K562 (cell line): Measurements from ENCODE around the gene ASCC1. TPM values are rescaled to one million over a fixed set of nuclear protein-coding genes. Genes with fewer than 3 reads are reported as not detected.
A peak's percentile ranks its signal among the peaks of the same experiment; 100 is the strongest.

ENCODE experiments used
- CTBP1 ChIP-seq: fragments of 450-650 bp; IDR thresholded peaks from 2 replicates; pipeline ENCODE4 v1.6.1; 2016; ENCODE audit warnings: borderline replicate concordance
- DIDO1 ChIP-seq: fragments of 450-650 bp; IDR thresholded peaks from 2 replicates; pipeline ENCODE4 v1.6.1; 2016; ENCODE audit warnings: low read depth, missing biosample characterization, missing genetic modification characterization
- E2F3 ChIP-seq: fragments of 250-450 bp; sonication (Bioruptor Pico); IDR thresholded peaks from 2 replicates; pipeline ENCODE4 v1.4.0; 2020; ENCODE audit warnings: mild to moderate bottlenecking
- FOXJ2 ChIP-seq: fragments of 200-800 bp; sonication (Bioruptor generic); IDR thresholded peaks from 2 replicates; pipeline ENCODE4 v1.6.1; 2016; ENCODE audit warnings: missing genetic modification characterization, missing compliant biosample characterization
- NR2F6 ChIP-seq: fragments of 450-650 bp; formaldehyde crosslinking; IDR thresholded peaks from 2 replicates; pipeline ENCODE4 v1.4.0; 2020; ENCODE audit warnings: mild to moderate bottlenecking
- RBBP5 ChIP-seq: fragments of 200-600 bp; sonication (generic); IDR thresholded peaks from 2 replicates; pipeline ENCODE4 v1.6.1; 2012; ENCODE audit warnings: borderline replicate concordance, mild to moderate bottlenecking, low read length, control low read depth, inconsistent platforms; ENCODE audit not compliant: insufficient read depth, poor library complexity, severe bottlenecking
- SMAD3 ChIP-seq: fragments of 450-650 bp; formaldehyde crosslinking; conservative IDR thresholded peaks from 2 replicates; pipeline ENCODE4 v1.4.0; 2020; ENCODE audit warnings: mild to moderate bottlenecking
- SMC3 ChIP-seq: conservative IDR thresholded peaks from 2 replicates; pipeline ENCODE4 v1.6.1; 2011; ENCODE audit warnings: low read depth, low read length, improper control_type of control experiment; ENCODE audit not compliant: insufficient read depth
- SRSF7 ChIP-seq: fragments of 200-400 bp; formaldehyde crosslinking; optimal IDR thresholded peaks from 2 replicates; pipeline ENCODE3; 2017; ENCODE audit warnings: mild to moderate bottlenecking, low read depth, low read length
- ZBTB12 ChIP-seq: fragments of 250-450 bp; sonication (Bioruptor Pico); IDR thresholded peaks from 2 replicates; pipeline ENCODE4 v1.4.0; 2020
- ZBTB17 ChIP-seq: fragments of 450-650 bp; formaldehyde crosslinking; IDR thresholded peaks from 2 replicates; pipeline ENCODE4 v1.4.0; 2020; ENCODE audit warnings: mild to moderate bottlenecking
- ZBTB26 ChIP-seq: fragments of 450-650 bp; formaldehyde crosslinking; IDR thresholded peaks from 2 replicates; pipeline ENCODE4 v1.4.0; 2022; ENCODE audit warnings: missing genetic modification characterization
- ZNF12 ChIP-seq: sonication (generic); formaldehyde crosslinking; IDR thresholded peaks from 2 replicates; pipeline ENCODE4 v1.4.0; 2020; ENCODE audit warnings: mild to moderate bottlenecking, missing genetic modification reagents
- ZNF583 ChIP-seq: fragments of 250-450 bp; sonication (Bioruptor Pico); IDR thresholded peaks from 2 replicates; pipeline ENCODE4 v1.4.0; 2020
- ZNF668 ChIP-seq: fragments of 250-450 bp; sonication (Bioruptor Pico); IDR thresholded peaks from 2 replicates; pipeline ENCODE4 v1.8.0; 2022; ENCODE audit warnings: mild to moderate bottlenecking, inconsistent platforms
- polyA plus RNA-seq, 8 experiments: library from polyadenylated mRNA; depleted of rRNA in 4 of 8; stranded (reverse) in 5 of 8; unstranded in 3 of 8; fragments of >200 nt; fragmentation: Nextera tagmentation in 2 of 8; fragmentation: Illumina TruSeq in 1 of 8; extraction: Ambion mirVana in 2 of 8; extraction: Trizol in 1 of 8; gene quantifications; 2 replicates each; pipeline versions ENCODE4 v1.2.1 to v1.2.3, GENCODE V29; 2011 to 2014; ENCODE audit warnings: inconsistent platforms in 1 of 8, missing spikeins in 1 of 8
- total RNA-seq, 7 experiments: library from RNA; depleted of rRNA in 6 of 7; stranded (reverse); fragments of >200 nt in 6 of 7; fragmentation: Illumina TruSeq in 2 of 7; extraction: Trizol in 2 of 7; gene quantifications; 2 replicates each; pipeline versions ENCODE4 v1.2.1 to v1.2.3, GENCODE V29; 2011 to 2021; ENCODE audit warnings: low replicate concordance in 1 of 7
- TF ChIP-seq, protein P1 (sequence below): fragments of 200-800 bp; sonication (Bioruptor generic); IDR thresholded peaks from 2 replicates; pipeline ENCODE4 v1.6.1; 2017; ENCODE audit warnings: missing genetic modification characterization, missing compliant biosample characterization
- TF ChIP-seq, protein P2 (sequence below): fragments of 250-450 bp; sonication (Bioruptor Pico); IDR thresholded peaks from 2 replicates; pipeline ENCODE4 v1.4.0; 2020; ENCODE audit warnings: mild to moderate bottlenecking
- TF ChIP-seq, protein P3 (sequence below): fragments of 450-650 bp; conservative IDR thresholded peaks from 2 replicates; pipeline ENCODE4 v1.6.1; 2016; ENCODE audit warnings: missing genetic modification characterization, low read depth, mild to moderate bottlenecking, control low read depth, missing compliant biosample characterization
- TF ChIP-seq, protein P4 (sequence below): IDR thresholded peaks from 2 replicates; pipeline ENCODE4 v1.6.1; 2014; ENCODE audit warnings: antibody characterized with exemption

ASCC1 gene
- total and polyA plus RNA-seq, 9 of the 15 experiments (the other 6 are each of a cell fraction or from before 2014, with no cell fraction given), result 31.7 to 73.3 (median 52.8) TPM

DNA sequence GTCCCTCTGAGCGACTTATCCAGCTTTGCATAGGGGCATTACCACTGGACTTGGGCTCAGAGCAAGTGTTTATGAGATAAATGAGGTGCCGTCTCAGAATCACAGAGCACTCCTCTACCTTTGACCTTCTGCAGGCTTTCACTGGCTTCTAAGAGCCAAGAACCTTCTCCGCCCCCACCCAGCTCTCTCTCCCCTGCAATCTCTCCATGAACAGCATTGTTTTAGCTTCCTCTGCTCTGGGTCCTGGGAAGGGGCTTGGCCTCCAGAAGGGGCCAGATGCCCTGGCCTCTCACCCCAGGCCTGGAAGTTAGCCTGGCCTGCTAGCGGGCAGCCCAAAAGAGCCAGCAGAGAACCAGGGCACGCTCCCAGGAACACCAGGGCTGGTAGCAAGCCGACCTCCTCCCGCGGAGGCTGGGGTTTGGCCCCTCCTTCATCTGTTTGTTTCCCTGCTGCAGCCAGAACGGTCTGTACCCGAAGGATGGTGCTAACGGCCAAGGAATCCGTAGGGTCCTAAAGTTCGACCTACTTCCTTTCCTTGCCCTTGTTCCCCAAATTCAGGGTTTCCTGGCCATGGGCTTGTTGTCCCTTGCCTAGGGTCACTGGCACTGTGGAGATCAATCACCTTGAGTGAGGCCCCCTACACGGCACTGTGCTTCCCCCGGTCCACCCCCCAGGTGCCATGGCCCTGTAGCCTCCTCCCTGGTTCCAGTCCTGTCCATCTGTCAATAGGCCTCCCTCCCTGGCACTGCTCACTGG, 38.9 kb upstream of the ASCC1 start (continued):
- TF ChIP-seq ZBTB12, result no peak
- 0 out of 2 replicates have a peak, but pooled peaks have one; percentile 62 for TF ChIP-seq ZNF583 (CRISPR knock-in tag)
- TF ChIP-seq, protein P1, sequence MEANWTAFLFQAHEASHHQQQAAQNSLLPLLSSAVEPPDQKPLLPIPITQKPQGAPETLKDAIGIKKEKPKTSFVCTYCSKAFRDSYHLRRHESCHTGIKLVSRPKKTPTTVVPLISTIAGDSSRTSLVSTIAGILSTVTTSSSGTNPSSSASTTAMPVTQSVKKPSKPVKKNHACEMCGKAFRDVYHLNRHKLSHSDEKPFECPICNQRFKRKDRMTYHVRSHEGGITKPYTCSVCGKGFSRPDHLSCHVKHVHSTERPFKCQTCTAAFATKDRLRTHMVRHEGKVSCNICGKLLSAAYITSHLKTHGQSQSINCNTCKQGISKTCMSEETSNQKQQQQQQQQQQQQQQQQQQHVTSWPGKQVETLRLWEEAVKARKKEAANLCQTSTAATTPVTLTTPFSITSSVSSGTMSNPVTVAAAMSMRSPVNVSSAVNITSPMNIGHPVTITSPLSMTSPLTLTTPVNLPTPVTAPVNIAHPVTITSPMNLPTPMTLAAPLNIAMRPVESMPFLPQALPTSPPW (CRISPR knock-in tag), result peak; percentile 92
- no peak for TF ChIP-seq NR2F6 (CRISPR knock-in tag)
- TF ChIP-seq DIDO1 (tag), result no peak
- TF ChIP-seq ZBTB26 (CRISPR knock-in tag), result no peak
- TF ChIP-seq RBBP5, result peak; percentile 52
- no peak for TF ChIP-seq SRSF7
- 0 out of 2 replicates have a peak, but pooled peaks have one; percentile 10 for TF ChIP-seq SMC3
- peak; percentile 73; the same call in 1 of the 2 replicates for TF ChIP-seq CTBP1
- TF ChIP-seq, protein P2, sequence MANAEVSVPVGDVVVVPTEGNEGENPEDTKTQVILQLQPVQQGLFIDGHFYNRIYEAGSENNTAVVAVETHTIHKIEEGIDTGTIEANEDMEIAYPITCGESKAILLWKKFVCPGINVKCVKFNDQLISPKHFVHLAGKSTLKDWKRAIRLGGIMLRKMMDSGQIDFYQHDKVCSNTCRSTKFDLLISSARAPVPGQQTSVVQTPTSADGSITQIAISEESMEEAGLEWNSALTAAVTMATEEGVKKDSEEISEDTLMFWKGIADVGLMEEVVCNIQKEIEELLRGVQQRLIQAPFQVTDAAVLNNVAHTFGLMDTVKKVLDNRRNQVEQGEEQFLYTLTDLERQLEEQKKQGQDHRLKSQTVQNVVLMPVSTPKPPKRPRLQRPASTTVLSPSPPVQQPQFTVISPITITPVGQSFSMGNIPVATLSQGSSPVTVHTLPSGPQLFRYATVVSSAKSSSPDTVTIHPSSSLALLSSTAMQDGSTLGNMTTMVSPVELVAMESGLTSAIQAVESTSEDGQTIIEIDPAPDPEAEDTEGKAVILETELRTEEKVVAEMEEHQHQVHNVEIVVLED (CRISPR knock-in tag), result no peak
- TF ChIP-seq, protein P3, sequence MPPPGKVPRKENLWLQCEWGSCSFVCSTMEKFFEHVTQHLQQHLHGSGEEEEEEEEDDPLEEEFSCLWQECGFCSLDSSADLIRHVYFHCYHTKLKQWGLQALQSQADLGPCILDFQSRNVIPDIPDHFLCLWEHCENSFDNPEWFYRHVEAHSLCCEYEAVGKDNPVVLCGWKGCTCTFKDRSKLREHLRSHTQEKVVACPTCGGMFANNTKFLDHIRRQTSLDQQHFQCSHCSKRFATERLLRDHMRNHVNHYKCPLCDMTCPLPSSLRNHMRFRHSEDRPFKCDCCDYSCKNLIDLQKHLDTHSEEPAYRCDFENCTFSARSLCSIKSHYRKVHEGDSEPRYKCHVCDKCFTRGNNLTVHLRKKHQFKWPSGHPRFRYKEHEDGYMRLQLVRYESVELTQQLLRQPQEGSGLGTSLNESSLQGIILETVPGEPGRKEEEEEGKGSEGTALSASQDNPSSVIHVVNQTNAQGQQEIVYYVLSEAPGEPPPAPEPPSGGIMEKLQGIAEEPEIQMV (tag), result no peak
- TF ChIP-seq, protein P4, sequence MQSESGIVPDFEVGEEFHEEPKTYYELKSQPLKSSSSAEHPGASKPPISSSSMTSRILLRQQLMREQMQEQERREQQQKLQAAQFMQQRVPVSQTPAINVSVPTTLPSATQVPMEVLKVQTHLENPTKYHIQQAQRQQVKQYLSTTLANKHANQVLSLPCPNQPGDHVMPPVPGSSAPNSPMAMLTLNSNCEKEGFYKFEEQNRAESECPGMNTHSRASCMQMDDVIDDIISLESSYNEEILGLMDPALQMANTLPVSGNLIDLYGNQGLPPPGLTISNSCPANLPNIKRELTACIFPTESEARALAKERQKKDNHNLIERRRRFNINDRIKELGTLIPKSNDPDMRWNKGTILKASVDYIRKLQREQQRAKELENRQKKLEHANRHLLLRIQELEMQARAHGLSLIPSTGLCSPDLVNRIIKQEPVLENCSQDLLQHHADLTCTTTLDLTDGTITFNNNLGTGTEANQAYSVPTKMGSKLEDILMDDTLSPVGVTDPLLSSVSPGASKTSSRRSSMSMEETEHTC, result no peak
- peak; percentile 69 for TF ChIP-seq E2F3 (CRISPR knock-in tag)
- no peak for TF ChIP-seq ZNF668 (CRISPR knock-in tag)
- TF ChIP-seq FOXJ2 (tag), result no peak
- TF ChIP-seq ZNF12 (CRISPR knock-in tag), result no peak
- no peak for TF ChIP-seq SMAD3 (CRISPR knock-in tag)
- peak; percentile 82 for TF ChIP-seq ZBTB17 (CRISPR knock-in tag)
